Measurements from ENCODE around the gene PSME3IP1.
A peak's percentile ranks its signal among the peaks of the same experiment; 100 is the strongest.
"Not testable (repeated sequence)": the region's sequence is repeated elsewhere in the genome, so short reads cannot be mapped to it uniquely, and the experiment has no call there.

Gene PSME3IP1

DNA sequence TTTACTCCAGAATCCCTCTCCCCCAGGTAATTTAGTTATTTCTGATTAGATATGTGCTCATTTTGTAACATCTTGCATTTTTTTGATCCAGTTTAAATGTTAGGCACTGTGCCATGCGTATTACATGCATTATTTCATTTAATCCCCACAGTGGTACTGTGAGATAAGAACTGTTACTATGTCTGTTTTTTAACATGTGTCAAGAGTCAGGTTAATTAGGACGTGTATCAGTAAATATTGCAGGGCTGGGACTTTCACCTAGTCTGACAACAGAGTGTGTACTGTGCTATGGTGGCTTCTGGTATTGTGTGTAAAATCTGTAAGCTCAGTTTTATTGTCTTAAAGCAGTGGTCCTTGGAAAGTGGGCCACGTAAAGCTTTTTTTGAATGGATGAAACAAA, 10.9 kb upstream of the PSME3IP1 start:
- DNase-seq (ENCODE audit: low spot score): no peak

DNA sequence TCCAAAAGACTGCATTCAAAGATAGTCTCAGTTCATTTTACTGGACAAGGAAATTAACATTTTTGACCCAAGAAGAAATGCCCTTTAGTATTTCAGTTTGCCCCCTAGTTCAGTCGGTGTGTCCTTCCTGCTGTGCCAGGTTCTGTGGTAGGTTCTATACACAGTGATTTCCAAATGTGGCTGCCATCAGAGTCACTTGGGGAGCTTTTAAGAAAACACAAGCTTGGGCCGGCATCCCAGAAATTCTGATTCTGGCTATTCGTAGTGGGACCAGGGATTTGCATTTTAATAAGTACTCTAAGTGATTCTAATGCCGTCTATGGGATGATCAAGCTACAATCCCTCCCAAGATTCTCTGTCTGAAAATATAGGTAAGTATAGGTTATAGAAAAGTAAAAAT, 10.4 kb upstream of the PSME3IP1 start:
- DNase-seq (ENCODE audit: low spot score): no peak

DNA sequence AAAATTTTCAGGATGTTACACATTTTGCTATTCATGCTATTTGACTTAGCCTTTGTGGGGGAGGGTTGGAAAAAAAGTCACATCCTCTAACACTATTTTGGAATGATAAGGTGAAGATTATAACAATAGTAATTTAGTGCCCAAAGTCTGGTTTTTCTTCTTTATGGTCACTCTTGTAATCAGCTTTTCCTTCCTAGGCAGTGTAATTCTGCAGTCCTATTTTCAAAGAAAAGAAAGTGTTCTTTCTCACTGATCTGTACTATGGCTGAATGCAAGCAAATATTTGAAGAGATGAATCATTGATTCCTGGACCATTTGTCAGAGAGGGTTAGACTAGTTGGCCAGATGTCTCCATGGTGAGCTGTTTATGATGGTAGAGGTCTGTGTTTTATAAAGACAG, 8.7 kb upstream of the PSME3IP1 start:
- peak; percentile 96 for DNase-seq (ENCODE audit: low spot score)

DNA sequence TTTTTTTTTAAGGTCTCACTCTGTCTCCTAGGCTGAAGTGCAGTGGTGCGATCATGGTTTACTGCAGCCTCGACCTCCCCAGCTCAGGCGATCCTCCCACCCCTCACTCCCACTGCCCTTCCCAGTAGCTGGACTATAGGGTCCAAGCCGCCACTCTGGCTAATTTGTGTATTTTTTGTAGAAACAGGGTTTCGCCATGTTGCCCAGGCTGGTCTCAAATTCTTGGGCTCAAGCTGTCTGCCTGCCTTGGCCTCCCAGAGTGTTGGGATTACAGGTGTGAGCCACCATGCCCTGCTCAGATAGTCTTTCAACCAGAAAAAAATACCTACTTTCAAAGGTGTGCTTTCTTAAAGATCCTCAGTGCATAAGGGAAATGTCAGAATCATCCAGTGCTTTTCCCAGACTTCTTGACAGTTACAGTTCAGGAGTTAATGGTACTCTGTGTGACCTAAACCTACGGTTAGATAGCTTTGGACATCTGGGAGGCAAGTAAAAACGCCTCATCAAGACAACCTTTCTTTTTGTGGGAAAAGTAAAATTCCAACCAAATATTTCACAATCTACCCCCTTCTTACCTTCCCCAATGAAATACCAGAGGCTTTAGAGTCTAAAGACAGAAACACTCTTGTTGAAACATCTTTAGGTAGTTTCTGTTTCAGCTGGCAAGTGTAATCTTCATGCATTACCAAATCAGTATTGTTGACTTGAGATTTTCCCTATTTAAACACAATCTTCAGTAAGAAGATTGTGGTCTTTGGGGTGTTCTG, 7.1 kb upstream of the PSME3IP1 start:
- DNase-seq (ENCODE audit: low spot score): no peak

GRCh38 chr16:57192146-57192545, 6.3 kb upstream of the PSME3IP1 start:
- DNase-seq (ENCODE audit: low spot score): no peak

DNA sequence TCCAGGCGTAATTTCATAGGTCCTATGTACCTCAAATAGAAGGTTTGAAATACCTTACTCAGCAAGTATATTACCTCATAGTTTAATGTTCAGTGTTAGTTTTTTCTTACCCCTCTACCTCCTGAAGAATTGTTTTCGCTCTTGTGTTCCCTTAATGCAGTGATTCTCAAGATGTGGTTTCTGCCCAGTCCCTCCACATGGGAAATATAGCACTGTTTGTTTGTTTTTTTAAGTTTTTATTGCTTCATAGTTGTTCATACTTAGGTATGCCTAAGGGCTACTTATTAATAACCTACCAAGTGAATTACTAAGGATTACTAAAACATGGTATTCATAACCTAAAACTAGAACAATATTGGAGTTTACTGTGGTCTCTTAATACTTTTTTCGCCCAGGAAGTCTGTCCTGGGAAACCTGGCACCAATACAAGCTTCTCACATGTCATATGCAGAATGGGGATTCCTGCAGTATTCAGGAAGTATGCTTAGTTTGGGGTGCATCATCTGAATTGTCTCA, 5.3 kb upstream of the PSME3IP1 start:
- no peak for DNase-seq (ENCODE audit: low spot score)

- no peak for DNase-seq (ENCODE audit: low spot score)
Observed at GRCh38 chr16:57190136-57190535, 4.3 kb upstream of the PSME3IP1 start.

DNA sequence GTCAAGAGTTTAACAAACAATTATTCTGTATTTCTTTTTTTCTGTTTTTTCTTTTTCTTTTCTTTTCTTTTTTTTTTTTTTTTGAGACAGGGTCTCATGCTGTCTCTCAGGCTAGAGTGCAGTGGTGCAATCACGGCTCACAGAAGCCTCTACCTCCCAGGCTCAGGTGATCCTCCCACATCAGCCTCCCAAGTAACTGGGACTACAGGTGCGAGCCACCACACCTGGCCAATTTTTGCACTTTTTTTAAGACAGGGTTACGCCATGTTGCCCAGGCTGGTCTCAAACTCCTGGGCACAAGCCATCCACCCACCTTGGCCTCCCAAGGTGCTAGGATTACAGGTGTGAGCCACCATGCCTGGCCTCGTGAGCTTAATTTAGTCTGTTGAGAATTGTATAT, 3.7 kb upstream of the PSME3IP1 start:
- not testable (repeated sequence) for DNase-seq (ENCODE audit: low spot score)

DNA sequence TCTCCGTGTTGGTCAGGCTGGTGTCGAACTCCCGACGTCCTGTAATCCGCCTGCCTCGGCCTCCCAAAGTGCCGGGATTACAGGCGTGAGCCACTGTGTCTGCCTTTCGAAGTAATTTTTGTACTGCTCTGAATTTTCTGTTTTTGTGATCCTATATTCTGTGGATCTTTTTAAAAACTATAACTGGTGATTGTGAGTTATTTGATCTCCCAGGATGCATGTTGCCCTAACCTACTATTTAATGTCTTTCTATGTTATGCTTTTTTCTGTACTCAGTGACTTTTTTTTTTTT, 2.8 kb upstream of the PSME3IP1 start:
- no peak for DNase-seq (ENCODE audit: low spot score)

DNA sequence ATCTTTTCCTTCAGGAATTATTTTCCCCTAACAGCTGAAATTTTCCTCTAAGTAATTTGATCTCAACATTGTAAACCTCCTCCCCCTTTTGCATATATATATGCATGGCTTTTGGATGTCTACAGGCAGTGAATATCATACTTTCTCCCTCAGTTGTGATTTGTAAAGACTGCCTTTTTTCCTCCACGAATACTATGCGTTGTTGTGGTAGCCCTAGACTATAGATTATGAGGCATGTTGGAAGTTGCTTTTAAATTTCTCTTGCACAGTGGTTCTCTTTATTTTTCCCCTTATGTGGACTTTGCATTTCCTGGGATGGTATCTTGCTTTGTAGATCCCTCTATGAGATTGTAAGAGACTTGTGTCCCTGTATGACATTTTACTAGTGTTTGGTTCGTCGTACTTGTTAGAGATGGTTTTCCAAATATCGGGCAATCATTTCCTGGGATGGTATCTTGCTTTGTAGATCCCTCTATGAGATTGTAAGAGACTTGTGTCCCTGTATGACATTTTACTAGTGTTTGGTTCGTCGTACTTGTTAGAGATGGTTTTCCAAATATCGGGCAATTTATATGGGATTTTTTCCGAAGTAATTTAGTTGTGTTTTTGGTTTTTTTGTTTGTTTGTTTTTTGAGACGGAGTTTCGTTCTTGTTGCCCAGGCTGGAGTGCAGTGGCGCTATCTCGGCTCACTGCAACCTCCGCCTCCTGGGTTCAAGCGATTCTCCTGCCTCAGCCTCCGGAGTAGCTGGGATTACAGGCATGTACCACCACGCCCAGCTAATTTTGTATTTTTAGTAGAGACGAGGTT, 2.3 kb upstream of the PSME3IP1 start:
- DNase-seq (ENCODE audit: low spot score): not testable (repeated sequence)

- peak; percentile 33 for DNase-seq (ENCODE audit: low spot score)
Observed at GRCh38 chr16:57186872-57187854, 1.3 kb upstream of the PSME3IP1 start.

GRCh38 chr16:57185446-57185944, 344 bp downstream of the PSME3IP1 start:
- DNase-seq (ENCODE audit: low spot score): peak; percentile 77

DNA sequence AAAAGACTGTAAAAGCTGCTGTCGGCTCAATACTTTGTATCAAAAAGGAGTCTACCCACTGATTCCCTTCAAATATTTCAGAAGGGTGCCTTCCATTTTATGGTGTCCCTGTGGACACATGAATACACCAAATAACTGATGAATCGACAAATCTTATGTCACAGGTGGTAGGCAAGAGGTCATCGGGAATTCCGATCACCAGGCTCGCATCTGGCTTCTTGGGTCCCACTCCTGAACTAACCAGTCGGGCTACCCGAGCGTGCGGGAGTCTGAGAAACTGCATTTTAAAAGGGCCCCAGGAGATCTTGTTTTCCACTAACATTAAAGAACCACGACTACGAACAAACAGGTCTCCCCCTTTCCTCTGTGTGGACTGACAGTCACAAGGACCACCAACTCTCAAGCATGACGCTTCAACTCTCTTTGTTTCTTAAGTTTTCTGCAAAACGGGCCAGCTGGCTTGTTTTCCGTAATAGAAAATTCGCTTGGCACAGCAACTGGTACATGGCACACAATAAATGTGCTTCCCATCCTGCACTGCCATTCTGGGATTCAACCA, 873 bp downstream of the PSME3IP1 start:
- DNase-seq (ENCODE audit: low spot score): no peak

DNA sequence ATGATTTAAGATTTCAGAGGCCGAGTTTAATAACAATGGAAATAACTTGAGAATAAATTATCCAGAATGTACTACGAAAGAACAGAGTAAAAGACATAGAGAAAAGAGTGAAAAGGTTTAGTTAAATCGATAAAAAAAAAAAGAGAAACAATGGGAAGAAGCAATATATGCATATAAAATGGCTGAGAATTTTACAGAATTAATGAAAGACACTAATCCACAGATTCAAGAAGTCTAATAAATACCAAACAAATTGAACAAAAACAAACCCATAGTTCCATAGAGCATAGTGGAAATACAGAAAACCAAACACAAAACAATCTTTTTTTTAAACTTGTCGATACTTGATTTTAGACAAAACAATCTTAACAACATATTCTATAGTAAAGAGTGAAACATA, 1.7 kb downstream of the PSME3IP1 start:
- DNase-seq (ENCODE audit: low spot score): no peak

DNA sequence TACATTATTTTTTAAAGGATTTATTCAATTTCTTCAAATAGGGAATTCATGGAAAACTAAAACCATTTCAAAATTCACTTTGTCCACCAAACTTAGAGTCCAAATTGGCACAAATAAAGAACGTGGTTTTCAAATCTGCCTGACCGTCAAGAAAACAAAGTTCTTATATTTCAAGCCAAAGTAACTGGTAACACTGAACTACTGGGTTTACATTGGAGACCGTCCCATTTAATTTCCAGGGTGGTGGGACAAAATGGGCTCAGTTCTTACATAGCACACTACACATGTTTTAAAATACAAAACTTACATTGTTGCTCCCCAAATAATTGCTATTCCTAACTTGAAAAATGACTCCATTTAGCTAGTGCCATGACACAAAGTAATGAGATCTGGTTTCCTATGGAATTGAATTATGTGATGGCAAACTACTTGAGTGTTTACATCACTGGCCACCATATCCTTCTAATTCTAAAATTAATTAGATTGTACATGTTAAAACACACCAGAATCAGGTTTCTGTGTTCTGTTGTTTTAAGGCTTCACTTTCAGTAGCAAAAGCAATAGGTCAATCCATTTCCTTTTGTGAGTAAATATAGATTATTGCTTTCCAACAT, 6.5 kb downstream of the PSME3IP1 start:
- no peak for DNase-seq (ENCODE audit: low spot score)

GRCh38 chr16:57178793-57179212, 7.0 kb downstream of the PSME3IP1 start:
- DNase-seq (ENCODE audit: low spot score): no peak

DNA sequence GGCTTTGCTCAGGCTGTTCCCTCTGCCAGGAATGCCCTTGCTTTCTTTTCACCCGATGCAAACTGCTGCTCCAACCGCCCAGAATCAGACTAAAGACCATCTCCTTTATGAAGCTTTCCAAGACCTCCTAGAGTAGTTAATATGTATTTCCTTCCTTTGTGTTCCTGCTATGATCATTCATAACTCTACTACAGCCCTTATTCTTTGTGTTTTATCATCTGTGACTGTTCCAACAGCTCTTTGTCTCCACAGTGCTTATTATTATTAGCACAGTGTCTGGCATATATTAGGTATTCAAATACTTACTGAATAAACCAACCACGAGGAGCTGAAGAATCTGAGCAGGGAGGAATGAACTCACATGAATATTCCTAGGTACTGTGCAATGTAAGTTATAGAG, 7.6 kb downstream of the PSME3IP1 start:
- no peak for DNase-seq (ENCODE audit: low spot score)

- DNase-seq (ENCODE audit: low spot score): no peak
Observed at GRCh38 chr16:57175896-57176295, 9.9 kb downstream of the PSME3IP1 start.

- DNase-seq (ENCODE audit: low spot score): no peak
Observed at GRCh38 chr16:57172721-57173290, 13.0 kb downstream of the PSME3IP1 start.

DNA sequence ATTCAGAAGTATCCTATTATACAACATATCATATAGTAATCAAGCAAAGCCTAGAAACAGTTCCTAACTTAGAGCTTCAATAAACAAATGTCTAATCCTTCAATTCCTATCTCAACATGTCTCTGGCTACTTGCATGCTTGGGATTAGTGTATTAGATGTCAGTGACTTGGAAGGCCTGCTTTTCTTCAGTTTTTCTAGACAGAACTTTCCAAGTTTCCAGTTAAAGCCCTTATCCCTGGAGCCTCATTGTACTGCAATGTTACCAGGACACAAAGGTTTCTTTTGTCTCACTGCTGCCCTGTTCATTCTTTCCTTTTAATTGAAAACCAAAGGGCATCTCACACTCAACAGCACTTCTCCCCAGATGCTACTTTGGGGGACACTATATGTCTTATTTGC, 16.5 kb downstream of the PSME3IP1 start:
- no peak for DNase-seq (ENCODE audit: low spot score)

DNA sequence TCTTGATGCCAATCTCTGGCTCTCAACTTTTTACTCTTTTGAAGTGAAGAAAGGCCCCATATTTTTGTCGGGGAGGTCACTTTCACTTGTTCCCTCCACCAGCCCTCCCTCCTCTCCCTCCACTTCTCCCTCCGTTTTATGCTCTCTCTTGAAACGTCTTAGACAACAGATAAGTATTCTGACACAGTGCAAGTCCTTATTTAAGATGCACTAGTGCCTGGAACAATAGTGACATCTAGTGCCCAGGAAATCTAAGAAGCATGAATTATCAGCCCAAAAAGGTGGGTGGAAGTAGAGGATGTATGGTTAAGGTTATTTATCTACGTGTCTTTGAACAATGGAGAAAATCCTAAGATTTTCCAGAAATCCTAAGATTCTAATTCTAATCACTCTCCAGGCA, 17.9 kb downstream of the PSME3IP1 start:
- peak; percentile 70 for DNase-seq (ENCODE audit: low spot score)

Measured in kidney capillary endothelial cell (primary cell).